Right atrium auricular region (tissue), 2 donors: ENCODE data around the gene OSBPL2. TPM values are rescaled to one million over a fixed set of nuclear protein-coding genes. Genes with fewer than 3 reads are reported as not detected.

Experiments used
- DNase-seq: peaks from one replicate; pipeline ENCODE4 v3.0.0-alpha.2; 2019; ENCODE audit warnings: low spot score
- H3K27ac ChIP-seq, 2 donors: fragments of 200-600 bp; sonication (generic); 1 replicate in 1 of 2; 2 replicates in 1 of 2; pipeline ENCODE4 v1.5.1; 2016 to 2019
- H3K27me3 ChIP-seq, 2 donors: fragments of 200-600 bp; sonication (generic); one replicate each; pipeline versions ENCODE4 v1.5.1 to v1.6.0; 2017 to 2019
- H3K36me3 ChIP-seq: fragments of 200-600 bp; sonication (generic); one replicate; pipeline ENCODE4 v1.5.1; 2016
- H3K4me1 ChIP-seq, 2 donors: fragments of 200-600 bp; sonication (generic); one replicate each; pipeline versions ENCODE4 v1.5.1 to v1.6.0; 2017 to 2019
- H3K4me3 ChIP-seq, 2 donors: fragments of 200-600 bp; sonication (generic); 1 replicate in 1 of 2; 2 replicates in 1 of 2; pipeline ENCODE4 v1.5.1; 2017 to 2019; ENCODE audit warnings: mild to moderate bottlenecking in 1 of 2, moderate library complexity in 1 of 2
- H3K9me3 ChIP-seq, 2 donors: fragments of 200-600 bp; sonication (generic); one replicate each; pipeline ENCODE4 v1.5.1; 2019
- total RNA-seq, 2 donors: library from RNA; depleted of rRNA; stranded (reverse); fragments of >200 nt; gene quantifications; one replicate each; pipeline ENCODE4 v1.1.0, GENCODE V29; 2016
- TF ChIP-seq, protein P1 (sequence below), 2 donors: fragments of 200-600 bp; sonication (generic); IDR thresholded peaks; one replicate each; pipeline ENCODE4 v1.5.1; 2019; ENCODE audit warnings: antibody characterized with exemption in 2 of 2

OSBPL2 gene
- total RNA-seq, 2 donors from 2014 or later: 27.2 to 29.6 TPM

GRCh38 chr20:62333820-62334595, 95.7 kb downstream of the OSBPL2 start:
- Histone ChIP-seq H3K4me1 (no peaks in the 10 kb centered on the region), H3K27me3 (no peaks in the 10 kb centered on the region), H3K9me3 (no peaks in the 10 kb centered on the region), H3K4me3 (no peak overlapping the region), H3K36me3 (peaks cover 84% of the 10 kb centered on the region), H3K27ac (no peak overlapping the region)
- TF ChIP-seq, protein P1, sequence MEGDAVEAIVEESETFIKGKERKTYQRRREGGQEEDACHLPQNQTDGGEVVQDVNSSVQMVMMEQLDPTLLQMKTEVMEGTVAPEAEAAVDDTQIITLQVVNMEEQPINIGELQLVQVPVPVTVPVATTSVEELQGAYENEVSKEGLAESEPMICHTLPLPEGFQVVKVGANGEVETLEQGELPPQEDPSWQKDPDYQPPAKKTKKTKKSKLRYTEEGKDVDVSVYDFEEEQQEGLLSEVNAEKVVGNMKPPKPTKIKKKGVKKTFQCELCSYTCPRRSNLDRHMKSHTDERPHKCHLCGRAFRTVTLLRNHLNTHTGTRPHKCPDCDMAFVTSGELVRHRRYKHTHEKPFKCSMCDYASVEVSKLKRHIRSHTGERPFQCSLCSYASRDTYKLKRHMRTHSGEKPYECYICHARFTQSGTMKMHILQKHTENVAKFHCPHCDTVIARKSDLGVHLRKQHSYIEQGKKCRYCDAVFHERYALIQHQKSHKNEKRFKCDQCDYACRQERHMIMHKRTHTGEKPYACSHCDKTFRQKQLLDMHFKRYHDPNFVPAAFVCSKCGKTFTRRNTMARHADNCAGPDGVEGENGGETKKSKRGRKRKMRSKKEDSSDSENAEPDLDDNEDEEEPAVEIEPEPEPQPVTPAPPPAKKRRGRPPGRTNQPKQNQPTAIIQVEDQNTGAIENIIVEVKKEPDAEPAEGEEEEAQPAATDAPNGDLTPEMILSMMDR (IDR thresholded peaks at IDR 0.05): no peak
- no peak for DNase-seq

GRCh38 chr20:62334881-62335280, 96.6 kb downstream of the OSBPL2 start:
- Histone ChIP-seq H3K27ac (no peak overlapping the region), H3K4me3 (no peak overlapping the region), H3K4me1 (no peaks in the 10 kb centered on the region), H3K27me3 (no peaks in the 10 kb centered on the region), H3K9me3 (no peaks in the 10 kb centered on the region), H3K36me3 (peaks cover 83% of the 10 kb centered on the region)
- DNase-seq: no peak
- TF ChIP-seq, protein P1 (IDR thresholded peaks at IDR 0.05): no peak

DNA sequence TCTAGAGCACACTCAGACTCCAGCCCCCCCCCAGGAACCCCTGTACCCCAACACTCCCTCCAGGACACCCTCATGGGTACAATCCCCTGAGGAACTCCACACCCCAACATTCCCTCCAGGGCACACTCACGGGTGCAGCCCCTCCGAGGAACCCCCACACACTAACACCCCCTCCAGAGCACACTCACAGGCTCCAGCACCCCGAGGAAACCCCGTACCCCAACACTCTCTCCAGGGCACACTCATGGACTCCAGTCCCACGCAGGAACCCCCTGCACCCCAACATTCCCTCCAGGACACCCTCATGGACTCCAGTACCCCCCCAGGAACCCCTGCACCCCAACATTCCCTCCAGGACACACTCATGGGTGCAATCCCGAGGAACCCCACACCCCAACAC, 97.2 kb downstream of the OSBPL2 start:
- Histone ChIP-seq H3K4me1 (no peaks in the 10 kb centered on the region), H3K27ac (no peak overlapping the region), H3K36me3 (peaks cover 81% of the 10 kb centered on the region), H3K4me3 (no peak overlapping the region), H3K27me3 (no peaks in the 10 kb centered on the region), H3K9me3 (no peaks in the 10 kb centered on the region)
- TF ChIP-seq, protein P1 (IDR thresholded peaks at IDR 0.05): no peak
- DNase-seq: no peak

- no peak for DNase-seq
- Histone ChIP-seq H3K36me3 (peaks cover 84% of the 10 kb centered on the region), H3K27me3 (no peaks in the 10 kb centered on the region), H3K27ac (no peak overlapping the region), H3K9me3 (no peaks in the 10 kb centered on the region), H3K4me1 (no peaks in the 10 kb centered on the region), H3K4me3 (no peak overlapping the region)
- TF ChIP-seq, protein P1 (IDR thresholded peaks at IDR 0.05): no peak
Measured at GRCh38 chr20:62336329-62336728, 98.0 kb downstream of the OSBPL2 start.

GRCh38 chr20:62336775-62337557, 98.6 kb downstream of the OSBPL2 start:
- no peak for DNase-seq
- peaks cover 80% of the 10 kb centered on the region for H3K36me3 ChIP-seq

More at GRCh38 chr20:62336775-62337557, 98.6 kb downstream of the OSBPL2 start:
- Histone ChIP-seq H3K9me3 (no peaks in the 10 kb centered on the region), H3K27me3 (no peaks in the 10 kb centered on the region), H3K27ac (no peak overlapping the region), H3K4me3 (no peak overlapping the region), H3K4me1 (no peaks in the 10 kb centered on the region)
- TF ChIP-seq, protein P1 (IDR thresholded peaks at IDR 0.05): no peak
